HG03135 (cell line): ENCODE measurements around the gene SERPINH1.

Source experiments
- ATAC-seq: cut with Tn5 transposase; IDR thresholded peaks from one replicate; pipeline ENCODE4 v1.9.1; 2021; ENCODE audit warnings: mild to moderate bottlenecking, moderate library complexity; ENCODE audit not compliant: unreplicated experiment

The SERPINH1 gene

GRCh38 chr11:75562048-75562835 lies at the start of gene SERPINH1:
SERPINH1 (plus strand) TSS chr11:75562253; CDS start chr11:75566350, 4,097 bp downstream.
- peak; percentile 72 for ATAC-seq

GRCh38 chr11:75513250-75513649 lies 48.8 kb upstream of the SERPINH1 start:
- no peak for ATAC-seq

- no peak for ATAC-seq
These were observed 47.5 kb upstream of the SERPINH1 start for GRCh38 chr11:75514596-75514995.

- no peak for ATAC-seq
These were observed 45.9 kb upstream of the SERPINH1 start for GRCh38 chr11:75516140-75516539.

- no peak for ATAC-seq
These were observed 45.2 kb upstream of the SERPINH1 start for GRCh38 chr11:75516886-75517285.

- ATAC-seq: no peak
These were observed 43.9 kb upstream of the SERPINH1 start for GRCh38 chr11:75518204-75518549.

GRCh38 chr11:75518771-75519653 lies 43.0 kb upstream of the SERPINH1 start:
- ATAC-seq: no peak

- ATAC-seq: no peak
These were observed 41.4 kb upstream of the SERPINH1 start for GRCh38 chr11:75520688-75521087.

GRCh38 chr11:75522286-75523044 lies 39.6 kb upstream of the SERPINH1 start:
- ATAC-seq: no peak

GRCh38 chr11:75523189-75523588 lies 38.9 kb upstream of the SERPINH1 start:
- no peak for ATAC-seq

- no peak for ATAC-seq
These were observed 38.0 kb upstream of the SERPINH1 start for GRCh38 chr11:75523811-75524664.

- no peak for ATAC-seq
These were observed 37.2 kb upstream of the SERPINH1 start for GRCh38 chr11:75524665-75525432.

GRCh38 chr11:75525433-75526191 lies 36.4 kb upstream of the SERPINH1 start, which contains the start of gene GDPD5:
GDPD5 (minus strand) TSS chr11:75525941; CDS start chr11:75477735, 48,206 bp downstream.
- ATAC-seq: peak; percentile 79

- ATAC-seq: no peak
These were observed 35.9 kb upstream of the SERPINH1 start for GRCh38 chr11:75526192-75526541.

GRCh38 chr11:75527130-75527529 lies 34.9 kb upstream of the SERPINH1 start:
- no peak for ATAC-seq

GRCh38 chr11:75527938-75528735 lies 33.9 kb upstream of the SERPINH1 start:
- ATAC-seq: no peak

GRCh38 chr11:75530577-75530976 lies 31.5 kb upstream of the SERPINH1 start:
- ATAC-seq: no peak

- no peak for ATAC-seq
These were observed 30.7 kb upstream of the SERPINH1 start for GRCh38 chr11:75531325-75531724.
